PC-3 (cell line): ENCODE results near the gene RALB. TPM values are rescaled to one million over a fixed set of nuclear protein-coding genes. Genes with fewer than 3 reads are reported as not detected.

Experiments used
- ATAC-seq: fragments of 200-7000 bp; cut with Tn5 transposase; 2 replicates; pipeline ENCODE4 v1.9.1; 2020; ENCODE audit warnings: mild to moderate bottlenecking, moderate library complexity
- BruUV-seq: library from RNA; stranded (reverse); fragments of 400-500 nt; replicated peaks from 2 replicates; lab custom pipeline; 2021; lab: Mats Ljungman, UMichigan
- CTCF ChIA-PET: fragments of 300-600 bp; sonication (Branson Sonifier 250); formaldehyde crosslinking; loops from one replicate; lab custom pipeline; 2022; ENCODE audit warnings: antibody characterized with exemption; lab: Charles Lee
- POLR2A ChIA-PET: fragments of 300-600 bp; sonication (Branson Sonifier 250); formaldehyde crosslinking; loops from one replicate; lab custom pipeline; 2022; ENCODE audit warnings: antibody characterized with exemption; ENCODE audit not compliant: unreplicated experiment; lab: Charles Lee
- DNase-seq: peaks from one replicate; pipeline ENCODE4 v3.0.0-alpha.2; 2015
- H2AFZ ChIP-seq: fragments of 300-600 bp; sonication (generic); 2 replicates; pipeline ENCODE4 v1.6.0; 2016; ENCODE audit warnings: antibody characterized with exemption, low read length
- H3F3A ChIP-seq: fragments of 300-600 bp; sonication (generic); one replicate; pipeline ENCODE4 v1.6.0; 2017; ENCODE audit warnings: antibody characterized with exemption, low read length, control low read depth, mild to moderate bottlenecking; ENCODE audit not compliant: unreplicated experiment
- H3K27ac ChIP-seq: fragments of 300-600 bp; sonication (generic); 2 replicates; pipeline ENCODE4 v1.5.1; 2016; ENCODE audit warnings: mild to moderate bottlenecking, low read length
- H3K27me3 ChIP-seq: fragments of 300-600 bp; sonication (generic); 2 replicates; pipeline ENCODE4 v1.6.1; 2016; ENCODE audit warnings: low read length, mixed read lengths
- H3K36me3 ChIP-seq: fragments of 300-600 bp; sonication (generic); 2 replicates; pipeline ENCODE4 v1.6.1; 2016; ENCODE audit warnings: low read depth, mixed run types, low read length, mixed read lengths
- H3K4me1 ChIP-seq: fragments of 300-600 bp; sonication (generic); 2 replicates; pipeline ENCODE4 v1.5.1; 2016; ENCODE audit warnings: low read length; ENCODE audit not compliant: insufficient read depth
- H3K4me2 ChIP-seq: fragments of 300-600 bp; sonication (generic); 2 replicates; pipeline ENCODE4 v1.6.0; 2016; ENCODE audit warnings: low read length
- H3K4me3 ChIP-seq: fragments of 300-600 bp; sonication (generic); 2 replicates; pipeline ENCODE4 v1.5.1; 2016; ENCODE audit warnings: mild to moderate bottlenecking, low read length, mixed read lengths
- H3K79me2 ChIP-seq: fragments of 300-600 bp; sonication (generic); 2 replicates; pipeline ENCODE4 v1.6.1; 2017; ENCODE audit warnings: low read length, mixed read lengths
- H3K9ac ChIP-seq: fragments of 300-600 bp; sonication (generic); 2 replicates; pipeline ENCODE4 v1.6.0; 2016; ENCODE audit warnings: mild to moderate bottlenecking, low read length
- H3K9me2 ChIP-seq: fragments of 300-600 bp; sonication (generic); replicated peaks from 2 replicates; pipeline ENCODE4 v1.6.1; 2016; ENCODE audit warnings: mixed run types, low read length, mixed read lengths
- H3K9me3 ChIP-seq: fragments of 300-600 bp; sonication (generic); 2 replicates; pipeline ENCODE4 v1.6.1; 2016; ENCODE audit warnings: low read length, mixed read lengths
- H4K20me1 ChIP-seq: fragments of 300-600 bp; sonication (generic); 2 replicates; pipeline ENCODE4 v1.6.1; 2016; ENCODE audit warnings: low read length, mixed read lengths
- EZH2 ChIP-seq: fragments of 300-600 bp; sonication (generic); IDR thresholded peaks from one replicate; pipeline ENCODE4 v1.6.1; 2017; ENCODE audit warnings: antibody characterized with exemption, mild to moderate bottlenecking, low read length; ENCODE audit not compliant: unreplicated experiment
- EZH2phosphoT487 ChIP-seq: fragments of 300-600 bp; sonication (generic); IDR thresholded peaks from 2 replicates; pipeline ENCODE4 v1.6.1; 2018; ENCODE audit warnings: mild to moderate bottlenecking, antibody characterized with exemption, low read length, borderline replicate concordance
- intact Hi-C: fragments of 100-400 bp; cut with micrococcal nuclease; formaldehyde crosslinking; loops from 2 replicates; pipeline ENCODE4 v1.9.0; 2023
- total RNA-seq: library from RNA; depleted of rRNA; stranded (reverse); fragments of >200 nt; gene quantifications from 2 replicates; pipeline ENCODE4 v1.2.3, GENCODE V29; 2014
- TF ChIP-seq, protein P1 (sequence below): fragments of 300-600 bp; sonication (generic); conservative IDR thresholded peaks from 2 replicates; pipeline ENCODE4 v1.5.1; 2017; ENCODE audit warnings: antibody characterized with exemption, low read depth, mild to moderate bottlenecking, low read length

The RALB gene
- total RNA-seq, 1 experiment from 2014 or later: 57.9 TPM

- ChIA-PET CTCF (interaction anchor here (1.0 kb wide), 1 partner anchor 22 kb away, joined by 6 read pairs; no protein-coding TSS in a partner anchor), POLR2A (no interaction called here)
- peak overlapping the region; percentile 9; the same call in 1 of the 2 replicates for H3K9ac ChIP-seq
- H3K9me2 ChIP-seq: no peaks in the 10 kb centered on the region
- ATAC-seq (peak; percentile 71), DNase-seq (peak; percentile 95)
- H3K9me3 ChIP-seq: no peaks in the 10 kb centered on the region
- peaks cover 44% of the 10 kb centered on the region for H3K4me1 ChIP-seq
- TF ChIP-seq EZH2 (no peak), EZH2phosphoT487 (no peak)
- TF ChIP-seq, protein P1, sequence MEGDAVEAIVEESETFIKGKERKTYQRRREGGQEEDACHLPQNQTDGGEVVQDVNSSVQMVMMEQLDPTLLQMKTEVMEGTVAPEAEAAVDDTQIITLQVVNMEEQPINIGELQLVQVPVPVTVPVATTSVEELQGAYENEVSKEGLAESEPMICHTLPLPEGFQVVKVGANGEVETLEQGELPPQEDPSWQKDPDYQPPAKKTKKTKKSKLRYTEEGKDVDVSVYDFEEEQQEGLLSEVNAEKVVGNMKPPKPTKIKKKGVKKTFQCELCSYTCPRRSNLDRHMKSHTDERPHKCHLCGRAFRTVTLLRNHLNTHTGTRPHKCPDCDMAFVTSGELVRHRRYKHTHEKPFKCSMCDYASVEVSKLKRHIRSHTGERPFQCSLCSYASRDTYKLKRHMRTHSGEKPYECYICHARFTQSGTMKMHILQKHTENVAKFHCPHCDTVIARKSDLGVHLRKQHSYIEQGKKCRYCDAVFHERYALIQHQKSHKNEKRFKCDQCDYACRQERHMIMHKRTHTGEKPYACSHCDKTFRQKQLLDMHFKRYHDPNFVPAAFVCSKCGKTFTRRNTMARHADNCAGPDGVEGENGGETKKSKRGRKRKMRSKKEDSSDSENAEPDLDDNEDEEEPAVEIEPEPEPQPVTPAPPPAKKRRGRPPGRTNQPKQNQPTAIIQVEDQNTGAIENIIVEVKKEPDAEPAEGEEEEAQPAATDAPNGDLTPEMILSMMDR: no peak
- intact Hi-C loops: loop anchor here (1.0 kb wide), 1 partner anchor 38 kb away; no protein-coding TSS in a partner anchor
- H3K27ac ChIP-seq: peak overlapping the region; percentile 90
- peaks cover 26% of the 10 kb centered on the region; the same call in 1 of the 2 replicates for H3K36me3 ChIP-seq
- H3K4me3 ChIP-seq: peak overlapping the region; percentile 45; the same call in 1 of the 2 replicates
- H3K79me2 ChIP-seq: peaks cover 22% of the 10 kb centered on the region
- no peaks in the 10 kb centered on the region for H3K27me3 ChIP-seq
- BruUV-seq: no TSS peak
- peaks cover 11% of the 10 kb centered on the region for H3F3A ChIP-seq
- no peak overlapping the region for H2AFZ ChIP-seq
- peak overlapping the region; percentile 83 for H3K4me2 ChIP-seq
- H4K20me1 ChIP-seq: no peaks in the 10 kb centered on the region
Measured at GRCh38 chr2:120291401-120292311, 39.0 kb downstream of the RALB start.

DNA sequence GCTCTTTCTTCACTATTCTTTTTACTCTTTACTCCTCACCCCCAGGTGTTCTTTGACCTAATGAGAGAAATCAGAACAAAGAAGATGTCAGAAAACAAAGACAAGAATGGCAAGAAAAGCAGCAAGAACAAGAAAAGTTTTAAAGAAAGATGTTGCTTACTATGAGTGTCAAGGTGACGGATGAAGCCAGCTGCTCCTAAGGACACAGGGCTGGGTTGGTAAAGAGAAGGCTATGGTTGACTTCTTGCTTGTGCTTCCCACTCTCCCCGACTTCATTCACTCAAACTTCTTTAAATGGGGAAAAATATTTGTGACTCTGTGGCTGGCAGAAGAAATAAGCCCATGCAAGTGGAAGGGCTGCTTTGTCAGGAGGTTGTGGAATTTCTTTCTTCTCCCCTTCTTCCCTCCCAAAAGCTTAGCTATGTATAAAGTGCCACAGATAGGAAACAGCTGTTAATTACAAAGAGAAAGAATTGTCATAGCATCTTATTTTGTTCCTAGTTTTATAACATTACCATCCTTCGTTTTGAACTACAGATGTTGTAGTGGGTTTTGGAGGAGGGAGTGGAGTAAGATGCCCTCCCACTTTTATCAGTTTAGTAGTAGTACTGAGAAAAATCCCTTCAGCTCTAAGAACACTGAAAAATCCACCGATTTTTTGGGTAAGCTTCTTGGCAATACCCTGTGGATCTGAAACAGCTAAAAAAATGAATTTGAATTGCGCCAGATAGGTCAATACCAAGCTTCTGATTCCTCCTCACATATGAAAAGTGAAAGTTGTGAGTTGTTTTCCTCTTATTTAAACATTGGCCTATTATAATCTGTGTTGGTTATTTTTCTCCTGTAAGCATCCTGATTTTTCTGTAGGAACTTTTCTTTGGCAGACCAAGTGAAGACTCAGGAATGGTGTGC, 40.7 kb downstream of the RALB start:
- Histone ChIP-seq H3K9ac (no peak overlapping the region), H3K27me3 (no peaks in the 10 kb centered on the region), H3K79me2 (peaks cover 22% of the 10 kb centered on the region), H3K4me1 (peaks cover 29% of the 10 kb centered on the region), H3K9me3 (no peaks in the 10 kb centered on the region), H3K4me3 (no peak overlapping the region), H3K36me3 (peaks cover 26% of the 10 kb centered on the region; the same call in 1 of the 2 replicates), H2AFZ (no peak overlapping the region), H4K20me1 (no peaks in the 10 kb centered on the region), H3K27ac (0 out of 2 replicates have a peak overlapping the region, but pooled peaks have one; percentile 90), H3K9me2 (no peaks in the 10 kb centered on the region), H3F3A (peaks cover 6% of the 10 kb centered on the region), H3K4me2 (peak overlapping the region; percentile 83; the same call in 1 of the 2 replicates)
- POLR2A ChIA-PET: no interaction called here
- ATAC-seq (no peak), DNase-seq (no peak)
- TSS peak; percentile 50 for BruUV-seq
- CTCF ChIA-PET: no interaction called here
- TF ChIP-seq EZH2phosphoT487 (no peak), EZH2 (no peak)
- TF ChIP-seq, protein P1: no peak
- intact Hi-C loops: no loop called here
